Gastroesophageal sphincter (tissue), 4 donors: ENCODE measurements around the gene HELZ. TPM values are rescaled to one million over a fixed set of nuclear protein-coding genes. Genes with fewer than 3 reads are reported as not detected.

Experiments
- ATAC-seq: fragments of 150-250 bp; one replicate; pipeline ENCODE4 v1.9.1; 2016; ENCODE audit warnings: mild to moderate bottlenecking, moderate library complexity
- H3K27ac ChIP-seq, 4 donors: fragments of 200-600 bp; sonication (generic) in 3 of 4; 1 replicate in 3 of 4; 2 replicates in 1 of 4; pipeline ENCODE4 v1.5.1; 2016 to 2019
- H3K27me3 ChIP-seq: fragments of 200-600 bp; sonication (generic); one replicate; pipeline ENCODE4 v1.5.1; 2019
- H3K36me3 ChIP-seq, 2 donors: fragments of 200-600 bp; sonication (generic); one replicate each; pipeline ENCODE4 v1.5.1; 2019; ENCODE audit warnings: control low read depth in 1 of 2
- H3K4me1 ChIP-seq, 3 donors: fragments of 200-600 bp; sonication (generic); 1 replicate in 2 of 3; 2 replicates in 1 of 3; pipeline ENCODE4 v1.5.1; 2016 to 2019; ENCODE audit warnings: control low read depth in 2 of 3
- H3K4me3 ChIP-seq, 2 donors: fragments of 200-600 bp; sonication (generic); one replicate each; pipeline ENCODE4 v1.5.1; 2019; ENCODE audit warnings: mild to moderate bottlenecking in 1 of 2, moderate library complexity in 1 of 2
- H3K9me3 ChIP-seq, 3 donors: fragments of 200-600 bp; sonication (generic); one replicate each; pipeline ENCODE4 v1.5.1; 2017 to 2019; ENCODE audit warnings: control low read depth in 2 of 3
- EP300 ChIP-seq: sonication (generic); formaldehyde crosslinking; IDR thresholded peaks from one replicate; pipeline ENCODE4 v1.6.1; 2017; ENCODE audit warnings: antibody characterized with exemption, mild to moderate bottlenecking
- POLR2A ChIP-seq, 2 donors: fragments of 450-650 bp; IDR thresholded peaks; one replicate each; pipeline ENCODE4 v1.6.1; 2017; ENCODE audit warnings: antibody characterized with exemption in 2 of 2, mild to moderate bottlenecking in 2 of 2, moderate library complexity in 1 of 2
- POLR2AphosphoS5 ChIP-seq: sonication (generic); formaldehyde crosslinking; IDR thresholded peaks from one replicate; pipeline ENCODE4 v1.6.1; 2017; ENCODE audit warnings: antibody characterized with exemption
- WGBS, 2 donors: methylation state at CpG; one replicate each; pipeline ENCODE4 v1.1.5; 2018; ENCODE audit warnings: low coverage in 1 of 2; 5-methylcytosine and 5-hydroxymethylcytosine counted together
- total RNA-seq, 4 donors: library from RNA; depleted of rRNA; stranded (reverse); fragments of >200 nt; gene quantifications; one replicate each; pipeline ENCODE4 v1.1.0, GENCODE V29; 2016
- TF ChIP-seq, protein P1 (sequence below), 4 experiments: fragments of 200-600 bp in 2 of 4; fragments of 450-650 bp in 2 of 4; sonication (generic) in 1 of 4; IDR thresholded peaks; one replicate each; pipeline ENCODE4 v1.5.1; 2017 to 2019; ENCODE audit warnings: antibody characterized with exemption in 4 of 4, mild to moderate bottlenecking in 2 of 4, moderate library complexity in 2 of 4

Gene HELZ
- total RNA-seq, 4 donors from 2014 or later = 43.7 to 70.2 (median 58.3) TPM

DNA sequence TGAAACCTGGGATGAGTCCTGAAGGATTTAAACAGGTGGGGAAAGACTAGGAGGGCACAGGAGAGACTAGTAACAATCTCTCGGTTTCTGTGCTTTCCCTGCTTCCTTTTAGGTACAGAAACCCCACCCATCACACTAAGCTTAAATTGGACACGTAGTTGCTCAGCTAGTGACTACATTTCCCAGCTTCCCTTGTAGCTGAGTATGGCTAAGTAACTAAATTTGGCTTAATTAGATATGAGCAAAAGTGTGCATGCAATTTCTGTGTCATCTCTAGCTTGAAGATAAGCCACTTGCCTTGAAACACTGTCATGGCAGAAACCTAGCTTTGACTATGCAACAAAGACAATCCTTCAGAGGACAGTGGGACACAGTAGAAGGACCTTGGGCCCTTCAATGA is 164.2 kb downstream of the HELZ start:
- H3K9me3 ChIP-seq = no peaks in the 10 kb centered on the region
- H3K27me3 ChIP-seq = no peaks in the 10 kb centered on the region
- no peak overlapping the region for H3K27ac ChIP-seq
- WGBS, 2 donors = 93 to 100% methylated on average over 2 of the region's 2 CpGs
- H3K4me1 ChIP-seq = no peaks in the 10 kb centered on the region
- ATAC-seq = no peak
- TF ChIP-seq POLR2AphosphoS5 (no peak), EP300 (no peak), POLR2A (IDR thresholded peaks at IDR 0.05) (no peak)
- TF ChIP-seq, protein P1, sequence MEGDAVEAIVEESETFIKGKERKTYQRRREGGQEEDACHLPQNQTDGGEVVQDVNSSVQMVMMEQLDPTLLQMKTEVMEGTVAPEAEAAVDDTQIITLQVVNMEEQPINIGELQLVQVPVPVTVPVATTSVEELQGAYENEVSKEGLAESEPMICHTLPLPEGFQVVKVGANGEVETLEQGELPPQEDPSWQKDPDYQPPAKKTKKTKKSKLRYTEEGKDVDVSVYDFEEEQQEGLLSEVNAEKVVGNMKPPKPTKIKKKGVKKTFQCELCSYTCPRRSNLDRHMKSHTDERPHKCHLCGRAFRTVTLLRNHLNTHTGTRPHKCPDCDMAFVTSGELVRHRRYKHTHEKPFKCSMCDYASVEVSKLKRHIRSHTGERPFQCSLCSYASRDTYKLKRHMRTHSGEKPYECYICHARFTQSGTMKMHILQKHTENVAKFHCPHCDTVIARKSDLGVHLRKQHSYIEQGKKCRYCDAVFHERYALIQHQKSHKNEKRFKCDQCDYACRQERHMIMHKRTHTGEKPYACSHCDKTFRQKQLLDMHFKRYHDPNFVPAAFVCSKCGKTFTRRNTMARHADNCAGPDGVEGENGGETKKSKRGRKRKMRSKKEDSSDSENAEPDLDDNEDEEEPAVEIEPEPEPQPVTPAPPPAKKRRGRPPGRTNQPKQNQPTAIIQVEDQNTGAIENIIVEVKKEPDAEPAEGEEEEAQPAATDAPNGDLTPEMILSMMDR (IDR thresholded peaks at IDR 0.05) = no peak
- no peak overlapping the region for H3K4me3 ChIP-seq
- peaks cover 0 to 49% of the 10 kb centered on the region in 2 donors for H3K36me3 ChIP-seq

DNA sequence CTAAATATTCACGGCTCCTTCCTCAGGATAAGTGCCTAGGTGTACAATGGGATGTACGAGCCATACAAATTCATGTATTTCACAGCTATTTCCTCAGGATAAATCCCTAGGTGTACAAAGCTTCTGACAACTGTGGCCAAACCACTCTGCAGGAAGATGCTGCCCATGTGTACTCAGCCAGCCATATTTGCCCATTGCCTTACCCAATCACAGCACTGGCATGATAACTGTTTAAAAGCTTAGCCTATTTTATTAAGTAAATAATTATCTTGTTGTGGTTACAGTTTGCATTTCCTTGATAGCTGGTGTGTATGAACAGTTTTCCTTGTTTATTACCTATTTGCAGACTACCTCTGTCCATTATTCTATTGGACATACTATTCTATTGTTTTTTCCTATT is 165.5 kb downstream of the HELZ start:
- Histone ChIP-seq H3K4me1 (no peaks in the 10 kb centered on the region), H3K27me3 (no peaks in the 10 kb centered on the region), H3K36me3 (peaks cover 0 to 41% of the 10 kb centered on the region in 2 donors), H3K4me3 (no peak overlapping the region), H3K9me3 (no peaks in the 10 kb centered on the region), H3K27ac (no peak overlapping the region)
- TF ChIP-seq EP300 (no peak), POLR2AphosphoS5 (no peak), POLR2A (IDR thresholded peaks at IDR 0.05) (no peak)
- TF ChIP-seq, protein P1 (IDR thresholded peaks at IDR 0.05) = no peak
- ATAC-seq = no peak
- 95% methylated on average over 2 of the region's 2 CpGs; no CpG with 5 or more reads in 1 of the 2 donors for WGBS, 2 donors

DNA sequence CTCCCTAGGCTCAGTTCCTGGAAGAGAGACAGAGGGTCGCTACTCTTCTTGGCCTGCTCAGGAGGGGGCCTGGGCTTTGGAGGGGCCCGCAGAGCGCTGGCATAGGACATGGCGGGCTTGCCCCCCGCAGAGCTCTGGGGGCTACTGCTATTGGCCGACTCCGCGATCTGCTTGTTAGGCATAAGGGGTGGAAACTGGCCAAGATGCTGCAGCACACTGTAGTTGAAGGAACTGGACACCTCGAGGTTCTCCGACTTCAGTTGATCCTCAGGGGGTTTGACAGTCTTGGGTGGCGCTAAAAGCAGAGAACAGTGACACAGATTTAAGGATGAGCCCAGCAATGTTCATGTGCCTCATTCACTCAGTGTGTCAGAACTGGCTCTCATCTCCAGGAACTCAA is 166.7 kb downstream of the HELZ start:
- Histone ChIP-seq H3K4me1 (no peaks in the 10 kb centered on the region), H3K9me3 (no peaks in the 10 kb centered on the region), H3K36me3 (peaks cover 0 to 35% of the 10 kb centered on the region in 2 donors), H3K27ac (no peak overlapping the region), H3K4me3 (no peak overlapping the region), H3K27me3 (no peaks in the 10 kb centered on the region)
- TF ChIP-seq, protein P1 (IDR thresholded peaks at IDR 0.05) = no peak
- TF ChIP-seq EP300 = no peak
- no peak for TF ChIP-seq POLR2A (IDR thresholded peaks at IDR 0.05)
- no peak for TF ChIP-seq POLR2AphosphoS5
- no peak for ATAC-seq
- WGBS, 2 donors = 96% methylated on average over 6 of the region's 11 CpGs; no CpG with 5 or more reads in 1 of the 2 donors

DNA sequence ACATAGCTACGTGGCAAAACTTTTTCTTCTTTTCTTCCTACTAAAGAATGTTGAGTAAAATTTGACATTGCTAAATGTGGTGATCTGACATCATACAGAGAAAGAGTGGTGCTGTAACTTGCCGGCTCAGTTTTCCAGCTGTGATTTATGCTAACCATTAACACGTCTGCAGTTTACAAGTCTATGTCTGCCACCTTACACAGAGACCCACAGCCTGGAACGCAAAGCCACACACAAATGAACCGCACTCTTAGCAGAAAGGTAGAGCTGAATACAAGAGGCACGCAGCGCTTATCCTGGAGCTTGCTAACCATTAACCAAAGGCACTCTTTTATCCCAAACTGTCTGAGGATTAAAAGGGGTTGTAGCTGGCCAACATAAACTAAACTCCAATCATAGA is 168.7 kb downstream of the HELZ start:
- H3K4me1 ChIP-seq = no peaks in the 10 kb centered on the region
- H3K27ac ChIP-seq = no peak overlapping the region
- H3K9me3 ChIP-seq = no peaks in the 10 kb centered on the region
- no peak overlapping the region for H3K4me3 ChIP-seq
- no peaks in the 10 kb centered on the region for H3K27me3 ChIP-seq
- peaks cover 0 to 34% of the 10 kb centered on the region in 2 donors for H3K36me3 ChIP-seq
- ATAC-seq = no peak
- TF ChIP-seq POLR2AphosphoS5 = no peak
- TF ChIP-seq, protein P1 (IDR thresholded peaks at IDR 0.05) = no peak
- WGBS, 2 donors = 68 to 81% methylated on average over 5 to 7 of the region's 7 CpGs

DNA sequence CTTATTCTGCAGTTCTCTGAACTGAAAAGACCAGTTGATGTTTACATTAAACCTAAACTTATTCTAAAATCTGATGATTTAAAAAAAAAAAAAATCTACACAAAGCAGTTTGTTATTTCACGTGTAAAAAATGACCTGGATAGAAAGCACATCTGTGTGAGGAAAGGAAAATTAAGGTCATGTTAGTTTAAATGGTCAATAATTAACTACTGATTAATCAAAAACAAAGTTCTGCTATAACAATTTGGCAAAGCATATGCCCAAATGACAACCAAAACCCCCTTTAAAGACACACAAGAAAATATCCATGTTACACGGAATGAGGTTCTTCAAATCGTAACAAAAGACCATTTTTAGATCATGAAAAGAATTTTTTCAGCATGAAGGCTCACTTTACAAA is 170.2 kb downstream of the HELZ start:
- Histone ChIP-seq H3K4me1 (no peaks in the 10 kb centered on the region), H3K9me3 (no peaks in the 10 kb centered on the region), H3K27ac (no peak overlapping the region), H3K27me3 (no peaks in the 10 kb centered on the region), H3K36me3 (peaks cover 0 to 30% of the 10 kb centered on the region in 2 donors), H3K4me3 (no peak overlapping the region)
- 76 to 91% methylated on average over 3 of the region's 3 CpGs for WGBS, 2 donors
- TF ChIP-seq, protein P1 (IDR thresholded peaks at IDR 0.05) = no peak
- no peak for TF ChIP-seq POLR2AphosphoS5
- no peak for TF ChIP-seq POLR2A (IDR thresholded peaks at IDR 0.05)
- no peak for TF ChIP-seq EP300
- ATAC-seq = no peak
